ENCODE measurements around the gene DGKQ.

Gene DGKQ

DNA sequence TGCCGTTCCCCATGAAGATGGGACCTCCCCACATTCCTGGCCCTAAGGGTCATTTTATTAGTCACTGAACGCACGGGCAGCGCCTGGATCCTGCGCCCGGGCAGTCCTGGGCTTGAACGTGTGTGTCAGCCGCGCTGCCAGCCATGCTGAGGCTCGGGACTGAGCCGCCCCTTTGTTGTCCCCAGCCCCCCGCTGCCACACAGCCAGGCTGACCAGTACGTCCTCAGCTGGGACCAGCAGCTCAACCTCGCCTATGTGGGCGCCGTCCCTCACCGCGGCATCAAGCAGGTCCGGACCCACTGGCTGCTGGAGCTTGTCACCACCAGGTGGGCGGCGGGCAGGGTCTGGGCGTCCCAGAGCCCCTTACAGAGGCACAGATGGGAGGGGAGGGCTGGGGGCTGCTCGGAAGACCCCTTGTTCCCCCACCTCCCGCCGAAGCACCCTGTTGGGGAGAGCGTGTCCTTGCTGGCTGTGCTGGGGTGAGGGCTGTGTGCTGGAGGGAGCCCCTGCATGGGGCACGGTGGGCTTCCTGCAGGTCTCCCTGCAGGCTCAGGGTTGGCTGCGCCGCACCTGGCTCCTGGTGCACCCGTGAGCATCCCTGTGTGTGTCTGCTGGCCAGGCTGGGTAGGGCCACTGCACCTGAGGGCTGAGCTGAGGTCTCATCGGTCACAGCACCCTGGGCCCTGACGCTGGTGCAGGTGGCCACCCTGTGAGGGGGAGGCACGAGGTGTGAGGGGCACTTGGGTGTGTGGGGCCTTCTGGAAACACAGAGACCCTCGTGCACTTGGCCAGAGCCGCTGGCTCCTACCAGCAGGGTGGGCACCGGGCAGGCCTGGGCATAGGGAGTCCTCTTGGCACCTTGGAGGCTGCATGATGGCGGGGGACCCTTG lies 14.5 kb upstream of the DGKQ start:
- Histone ChIP-seq H4K5ac (ENCODE audit: low read length) (no peak overlapping the region), H3K9ac (ENCODE audit: low read length) (peak overlapping the region; percentile 29), H3K4ac (ENCODE audit: low read depth, low read length) (no peak overlapping the region), H3K36me3 (ENCODE audit: control insufficient read depth, insufficient read depth, low read length) (no peaks in the 10 kb centered on the region), H3K4me1 (ENCODE audit: control insufficient read depth, low read depth, low read length) (no peaks in the 10 kb centered on the region), H2BK15ac (replicated peaks; ENCODE audit: low read depth) (no peak overlapping the region), H3K18ac (ENCODE audit: low read length) (no peak overlapping the region), H3K56ac (ENCODE audit: low read length) (no peak overlapping the region), H2AK5ac (ENCODE audit: low read length) (no peak overlapping the region), H3K23ac (ENCODE audit: low read length) (no peak overlapping the region), H3K79me1 (ENCODE audit: low read length) (no peaks in the 10 kb centered on the region), H2BK5ac (ENCODE audit: low read length) (no peak overlapping the region), H4K8ac (ENCODE audit: low read depth, low read length) (no peak overlapping the region), H3K4me2 (ENCODE audit: low read length) (no peak overlapping the region), H3K79me2 (ENCODE audit: control insufficient read depth, insufficient read depth, low read length) (no peaks in the 10 kb centered on the region), H3K27ac (ENCODE audit: low read depth, low read length) (no peak overlapping the region), H3K27me3 (ENCODE audit: insufficient read depth, low read length, poor library complexity) (no peaks in the 10 kb centered on the region), H2BK120ac (ENCODE audit: low read depth, low read length) (no peak overlapping the region), H3K4me3 (ENCODE audit: low read length) (no peak overlapping the region)
- no CpG with 5 or more reads among the region's 37 CpGs for WGBS (ENCODE audit: extremely low coverage, insufficient coverage, low lambda C conversion rate)
- no peak for DNase-seq

GRCh38 chr4:986879-987623 lies 13.7 kb upstream of the DGKQ start, which contains the start of gene IDUA:
Gene IDUA (plus strand): TSS chr4:987044. CDS start chr4:987085, 41 bp downstream.
- no peaks in the 10 kb centered on the region for H3K36me3 ChIP-seq (ENCODE audit: control insufficient read depth, insufficient read depth, low read length)
- H3K4ac ChIP-seq (ENCODE audit: low read depth, low read length): no peak within 1 kb of the TSS
- no peak within 1 kb of the TSS for H2BK5ac ChIP-seq (ENCODE audit: low read length)
- H4K8ac ChIP-seq (ENCODE audit: low read depth, low read length): peak within 1 kb of the TSS; percentile 44
- H2BK15ac ChIP-seq (replicated peaks; ENCODE audit: low read depth): no peak within 1 kb of the TSS
- no peak within 1 kb of the TSS for H2AK5ac ChIP-seq (ENCODE audit: low read length)
- H3K18ac ChIP-seq (ENCODE audit: low read length): peak within 1 kb of the TSS; percentile 25
- H3K4me2 ChIP-seq (ENCODE audit: low read length): peak within 1 kb of the TSS; percentile 84
- no peaks in the 10 kb centered on the region for H3K27me3 ChIP-seq (ENCODE audit: insufficient read depth, low read length, poor library complexity)
- H3K79me1 ChIP-seq (ENCODE audit: low read length): no peaks in the 10 kb centered on the region
- no CpG with 5 or more reads among the region's 69 CpGs for WGBS (ENCODE audit: extremely low coverage, insufficient coverage, low lambda C conversion rate)
- peak; percentile 60 for DNase-seq
- no peak within 1 kb of the TSS for H4K5ac ChIP-seq (ENCODE audit: low read length)
- H3K27ac ChIP-seq (ENCODE audit: low read depth, low read length): no peak within 1 kb of the TSS
- H3K4me3 ChIP-seq (ENCODE audit: low read length): peak within 1 kb of the TSS; percentile 28
- H2BK120ac ChIP-seq (ENCODE audit: low read depth, low read length): no peak within 1 kb of the TSS
- H3K23ac ChIP-seq (ENCODE audit: low read length): no peak within 1 kb of the TSS
- peak within 1 kb of the TSS; percentile 88 for H3K56ac ChIP-seq (ENCODE audit: low read length)
- peak within 1 kb of the TSS; percentile 72 for H3K9ac ChIP-seq (ENCODE audit: low read length)
- no peaks in the 10 kb centered on the region for H3K4me1 ChIP-seq (ENCODE audit: control insufficient read depth, low read depth, low read length)
- no peaks in the 10 kb centered on the region for H3K79me2 ChIP-seq (ENCODE audit: control insufficient read depth, insufficient read depth, low read length)

GRCh38 chr4:986428-986878 lies 13.1 kb upstream of the DGKQ start:
- DNase-seq: no peak
- Histone ChIP-seq H3K79me1 (ENCODE audit: low read length) (no peaks in the 10 kb centered on the region), H3K4me1 (ENCODE audit: control insufficient read depth, low read depth, low read length) (no peaks in the 10 kb centered on the region), H2AK5ac (ENCODE audit: low read length) (no peak overlapping the region), H2BK120ac (ENCODE audit: low read depth, low read length) (no peak overlapping the region), H4K8ac (ENCODE audit: low read depth, low read length) (no peak overlapping the region), H3K27ac (ENCODE audit: low read depth, low read length) (no peak overlapping the region), H3K4me3 (ENCODE audit: low read length) (peak overlapping the region; percentile 28), H3K18ac (ENCODE audit: low read length) (peak overlapping the region; percentile 25), H3K4me2 (ENCODE audit: low read length) (peak overlapping the region; percentile 84), H3K27me3 (ENCODE audit: insufficient read depth, low read length, poor library complexity) (no peaks in the 10 kb centered on the region), H2BK5ac (ENCODE audit: low read length) (no peak overlapping the region), H4K5ac (ENCODE audit: low read length) (no peak overlapping the region), H3K56ac (ENCODE audit: low read length) (peak overlapping the region; percentile 88), H3K79me2 (ENCODE audit: control insufficient read depth, insufficient read depth, low read length) (no peaks in the 10 kb centered on the region), H3K36me3 (ENCODE audit: control insufficient read depth, insufficient read depth, low read length) (no peaks in the 10 kb centered on the region), H2BK15ac (replicated peaks; ENCODE audit: low read depth) (no peak overlapping the region), H3K4ac (ENCODE audit: low read depth, low read length) (no peak overlapping the region), H3K9ac (ENCODE audit: low read length) (peak overlapping the region; percentile 72), H3K23ac (ENCODE audit: low read length) (no peak overlapping the region)
- no CpG with 5 or more reads among the region's 14 CpGs for WGBS (ENCODE audit: extremely low coverage, insufficient coverage, low lambda C conversion rate)

GRCh38 chr4:985123-985830 lies 11.9 kb upstream of the DGKQ start:
- Histone ChIP-seq H3K4me3 (ENCODE audit: low read length) (no peak overlapping the region), H3K27me3 (ENCODE audit: insufficient read depth, low read length, poor library complexity) (no peaks in the 10 kb centered on the region), H2BK15ac (replicated peaks; ENCODE audit: low read depth) (no peak overlapping the region), H3K4me2 (ENCODE audit: low read length) (peak overlapping the region; percentile 1), H3K4me1 (ENCODE audit: control insufficient read depth, low read depth, low read length) (no peaks in the 10 kb centered on the region), H3K27ac (ENCODE audit: low read depth, low read length) (no peak overlapping the region), H3K4ac (ENCODE audit: low read depth, low read length) (no peak overlapping the region), H2BK120ac (ENCODE audit: low read depth, low read length) (no peak overlapping the region), H3K9ac (ENCODE audit: low read length) (no peak overlapping the region), H3K79me2 (ENCODE audit: control insufficient read depth, insufficient read depth, low read length) (no peaks in the 10 kb centered on the region), H4K8ac (ENCODE audit: low read depth, low read length) (no peak overlapping the region), H3K56ac (ENCODE audit: low read length) (no peak overlapping the region), H4K5ac (ENCODE audit: low read length) (no peak overlapping the region), H3K18ac (ENCODE audit: low read length) (no peak overlapping the region), H3K36me3 (ENCODE audit: control insufficient read depth, insufficient read depth, low read length) (no peaks in the 10 kb centered on the region), H3K79me1 (ENCODE audit: low read length) (no peaks in the 10 kb centered on the region), H2BK5ac (ENCODE audit: low read length) (no peak overlapping the region), H3K23ac (ENCODE audit: low read length) (no peak overlapping the region), H2AK5ac (ENCODE audit: low read length) (no peak overlapping the region)
- DNase-seq: peak; percentile 71
- no CpG with 5 or more reads among the region's 23 CpGs for WGBS (ENCODE audit: extremely low coverage, insufficient coverage, low lambda C conversion rate)

- Histone ChIP-seq H3K9ac (ENCODE audit: low read length) (no peak overlapping the region), H3K4me2 (ENCODE audit: low read length) (no peak overlapping the region), H4K8ac (ENCODE audit: low read depth, low read length) (no peak overlapping the region), H2AK5ac (ENCODE audit: low read length) (no peak overlapping the region), H3K4ac (ENCODE audit: low read depth, low read length) (no peak overlapping the region), H3K79me2 (ENCODE audit: control insufficient read depth, insufficient read depth, low read length) (no peaks in the 10 kb centered on the region), H3K18ac (ENCODE audit: low read length) (no peak overlapping the region), H4K5ac (ENCODE audit: low read length) (no peak overlapping the region), H3K36me3 (ENCODE audit: control insufficient read depth, insufficient read depth, low read length) (no peaks in the 10 kb centered on the region), H3K27me3 (ENCODE audit: insufficient read depth, low read length, poor library complexity) (no peaks in the 10 kb centered on the region), H2BK120ac (ENCODE audit: low read depth, low read length) (no peak overlapping the region), H3K4me1 (ENCODE audit: control insufficient read depth, low read depth, low read length) (peaks cover 4% of the 10 kb centered on the region), H3K23ac (ENCODE audit: low read length) (no peak overlapping the region), H2BK5ac (ENCODE audit: low read length) (no peak overlapping the region), H2BK15ac (replicated peaks; ENCODE audit: low read depth) (no peak overlapping the region), H3K4me3 (ENCODE audit: low read length) (no peak overlapping the region), H3K79me1 (ENCODE audit: low read length) (no peaks in the 10 kb centered on the region), H3K27ac (ENCODE audit: low read depth, low read length) (no peak overlapping the region), H3K56ac (ENCODE audit: low read length) (no peak overlapping the region)
- WGBS (ENCODE audit: extremely low coverage, insufficient coverage, low lambda C conversion rate): no CpG with 5 or more reads among the region's 15 CpGs
- DNase-seq: no peak
These were observed 11.1 kb upstream of the DGKQ start for GRCh38 chr4:984336-985054.

All from mesendoderm (in vitro differentiated cells).